RWPE1 (cell line): ENCODE results near the gene SEMA4F.

Experiments used
- CTCF ChIA-PET: fragments of 350-600 bp; sonication (Branson Sonifier 250); formaldehyde crosslinking; extraction: SDS; loops from one replicate; lab custom pipeline; 2021; lab: Yijun Ruan, JAX
- POLR2A ChIA-PET: fragments of 400-600 bp; formaldehyde crosslinking; extraction: SDS; loops from one replicate; lab custom pipeline; 2020; ENCODE audit warnings: antibody characterized with exemption; ENCODE audit not compliant: low non-redundant PET; lab: Yijun Ruan, JAX
- DNase-seq: peaks from one replicate; pipeline ENCODE4 v3.0.0; 2012; ENCODE audit warnings: low spot score
- H3K27ac ChIP-seq: fragments of 450-650 bp; 2 replicates; pipeline ENCODE4 v1.5.1; 2017
- TF ChIP-seq, protein P1 (sequence below): fragments of 450-650 bp; conservative IDR thresholded peaks from 2 replicates; pipeline ENCODE4 v1.5.1; 2017; ENCODE audit warnings: low read depth, mild to moderate bottlenecking

The SEMA4F gene, protein sequence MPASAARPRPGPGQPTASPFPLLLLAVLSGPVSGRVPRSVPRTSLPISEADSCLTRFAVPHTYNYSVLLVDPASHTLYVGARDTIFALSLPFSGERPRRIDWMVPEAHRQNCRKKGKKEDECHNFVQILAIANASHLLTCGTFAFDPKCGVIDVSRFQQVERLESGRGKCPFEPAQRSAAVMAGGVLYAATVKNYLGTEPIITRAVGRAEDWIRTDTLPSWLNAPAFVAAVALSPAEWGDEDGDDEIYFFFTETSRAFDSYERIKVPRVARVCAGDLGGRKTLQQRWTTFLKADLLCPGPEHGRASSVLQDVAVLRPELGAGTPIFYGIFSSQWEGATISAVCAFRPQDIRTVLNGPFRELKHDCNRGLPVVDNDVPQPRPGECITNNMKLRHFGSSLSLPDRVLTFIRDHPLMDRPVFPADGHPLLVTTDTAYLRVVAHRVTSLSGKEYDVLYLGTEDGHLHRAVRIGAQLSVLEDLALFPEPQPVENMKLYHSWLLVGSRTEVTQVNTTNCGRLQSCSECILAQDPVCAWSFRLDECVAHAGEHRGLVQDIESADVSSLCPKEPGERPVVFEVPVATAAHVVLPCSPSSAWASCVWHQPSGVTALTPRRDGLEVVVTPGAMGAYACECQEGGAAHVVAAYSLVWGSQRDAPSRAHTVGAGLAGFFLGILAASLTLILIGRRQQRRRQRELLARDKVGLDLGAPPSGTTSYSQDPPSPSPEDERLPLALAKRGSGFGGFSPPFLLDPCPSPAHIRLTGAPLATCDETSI

DNA sequence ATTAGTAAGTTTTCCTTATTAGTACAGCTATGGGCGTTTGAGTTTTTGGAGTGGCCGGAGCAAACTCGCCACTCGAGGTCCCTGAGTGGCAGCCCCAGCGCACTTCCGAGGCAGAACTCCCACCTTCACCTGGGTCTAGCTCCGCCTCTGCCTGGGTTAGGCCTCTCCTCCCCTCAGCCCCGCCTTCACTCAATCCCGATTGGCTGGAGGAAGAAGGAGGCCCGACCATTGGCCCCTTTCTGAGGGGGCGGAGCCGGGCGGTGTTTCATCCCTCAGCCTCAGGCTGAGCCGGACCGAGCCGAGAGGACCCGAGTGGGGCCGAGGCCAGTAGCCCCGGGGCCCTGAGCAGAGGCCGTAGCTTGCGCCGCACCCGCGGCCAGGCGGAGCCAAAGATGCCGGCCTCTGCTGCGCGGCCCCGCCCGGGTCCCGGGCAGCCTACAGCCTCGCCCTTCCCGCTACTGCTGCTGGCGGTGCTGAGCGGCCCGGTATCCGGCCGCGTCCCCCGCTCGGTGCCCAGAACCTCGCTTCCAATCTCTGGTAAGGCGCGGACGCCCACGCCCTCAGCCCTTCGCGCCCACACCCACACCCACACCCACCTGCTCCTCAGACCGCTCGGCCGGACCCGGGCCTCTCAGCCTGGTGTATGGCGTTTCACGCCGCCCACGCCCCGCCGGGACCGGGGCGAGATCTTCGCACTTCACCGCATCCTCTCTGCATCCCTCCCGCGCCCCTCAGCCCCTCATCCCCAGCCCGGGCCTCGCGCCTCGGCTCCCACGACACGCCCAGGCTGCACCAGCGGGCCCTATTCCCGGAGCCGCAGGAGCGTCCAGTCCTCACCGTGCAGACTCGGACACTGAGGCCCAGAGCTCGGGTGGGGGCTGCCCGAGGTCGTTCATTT is at the start of gene SEMA4F:
Gene SEMA4F (plus strand): TSS at position 263 of the 898 bp plus-strand sequence. CDS start 130 bp downstream, at position 393.
- TF ChIP-seq, protein P1, sequence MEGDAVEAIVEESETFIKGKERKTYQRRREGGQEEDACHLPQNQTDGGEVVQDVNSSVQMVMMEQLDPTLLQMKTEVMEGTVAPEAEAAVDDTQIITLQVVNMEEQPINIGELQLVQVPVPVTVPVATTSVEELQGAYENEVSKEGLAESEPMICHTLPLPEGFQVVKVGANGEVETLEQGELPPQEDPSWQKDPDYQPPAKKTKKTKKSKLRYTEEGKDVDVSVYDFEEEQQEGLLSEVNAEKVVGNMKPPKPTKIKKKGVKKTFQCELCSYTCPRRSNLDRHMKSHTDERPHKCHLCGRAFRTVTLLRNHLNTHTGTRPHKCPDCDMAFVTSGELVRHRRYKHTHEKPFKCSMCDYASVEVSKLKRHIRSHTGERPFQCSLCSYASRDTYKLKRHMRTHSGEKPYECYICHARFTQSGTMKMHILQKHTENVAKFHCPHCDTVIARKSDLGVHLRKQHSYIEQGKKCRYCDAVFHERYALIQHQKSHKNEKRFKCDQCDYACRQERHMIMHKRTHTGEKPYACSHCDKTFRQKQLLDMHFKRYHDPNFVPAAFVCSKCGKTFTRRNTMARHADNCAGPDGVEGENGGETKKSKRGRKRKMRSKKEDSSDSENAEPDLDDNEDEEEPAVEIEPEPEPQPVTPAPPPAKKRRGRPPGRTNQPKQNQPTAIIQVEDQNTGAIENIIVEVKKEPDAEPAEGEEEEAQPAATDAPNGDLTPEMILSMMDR = no peak
- ChIA-PET CTCF (interaction anchor here (0.7 kb wide), 1 partner anchor 27 kb away, joined by 3 read pairs; no protein-coding TSS in a partner anchor), POLR2A (no interaction called here)
- DNase-seq = peak; percentile 99
- peak within 1 kb of the TSS; percentile 47 for H3K27ac ChIP-seq

DNA sequence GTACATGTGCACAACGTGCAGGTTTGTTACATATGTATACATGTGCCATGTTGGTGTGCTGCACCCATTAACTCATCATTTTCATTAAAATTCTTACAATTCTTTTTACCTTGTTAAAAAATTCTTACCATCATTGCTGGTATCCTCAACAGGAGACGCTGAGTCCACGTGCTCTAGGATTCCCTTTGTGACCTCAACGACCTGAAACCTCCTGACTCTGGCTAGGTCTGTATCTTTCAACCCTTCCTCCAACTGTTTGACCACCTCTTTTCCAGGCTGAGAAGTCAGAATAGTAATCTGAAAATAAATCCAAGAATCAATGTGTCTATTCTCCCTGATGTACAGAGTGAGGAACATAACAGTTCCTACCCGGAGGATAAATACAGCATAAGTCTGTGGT is 47.1 kb upstream of the SEMA4F start:
- POLR2A ChIA-PET = no interaction called here
- DNase-seq = no peak
- CTCF ChIA-PET = no interaction called here
- TF ChIP-seq, protein P1 = no peak
- no peak overlapping the region for H3K27ac ChIP-seq

DNA sequence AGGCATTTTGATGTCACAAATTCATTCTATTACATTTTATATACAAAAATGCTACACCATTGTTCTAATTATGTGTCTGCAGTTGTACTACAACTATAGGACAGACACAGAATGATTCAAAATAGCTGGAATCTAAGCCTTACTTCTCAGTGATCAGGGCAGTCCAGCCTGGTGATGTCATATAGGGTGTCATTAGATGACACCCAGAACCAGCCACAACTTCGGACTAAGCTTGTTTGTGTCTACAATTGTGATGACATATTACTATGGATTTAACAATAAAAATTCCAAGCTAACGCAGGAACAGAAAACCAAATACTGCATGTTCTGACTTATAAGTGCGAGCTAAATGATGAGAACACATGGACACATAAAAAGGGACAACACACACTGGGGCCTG is 36.9 kb upstream of the SEMA4F start:
- DNase-seq = no peak
- CTCF ChIA-PET = interaction anchor here (0.9 kb wide), 1 partner anchor 16 kb away, joined by 3 read pairs; no protein-coding TSS in a partner anchor
- TF ChIP-seq, protein P1 = no peak
- no peak overlapping the region for H3K27ac ChIP-seq
- POLR2A ChIA-PET = no interaction called here

DNA sequence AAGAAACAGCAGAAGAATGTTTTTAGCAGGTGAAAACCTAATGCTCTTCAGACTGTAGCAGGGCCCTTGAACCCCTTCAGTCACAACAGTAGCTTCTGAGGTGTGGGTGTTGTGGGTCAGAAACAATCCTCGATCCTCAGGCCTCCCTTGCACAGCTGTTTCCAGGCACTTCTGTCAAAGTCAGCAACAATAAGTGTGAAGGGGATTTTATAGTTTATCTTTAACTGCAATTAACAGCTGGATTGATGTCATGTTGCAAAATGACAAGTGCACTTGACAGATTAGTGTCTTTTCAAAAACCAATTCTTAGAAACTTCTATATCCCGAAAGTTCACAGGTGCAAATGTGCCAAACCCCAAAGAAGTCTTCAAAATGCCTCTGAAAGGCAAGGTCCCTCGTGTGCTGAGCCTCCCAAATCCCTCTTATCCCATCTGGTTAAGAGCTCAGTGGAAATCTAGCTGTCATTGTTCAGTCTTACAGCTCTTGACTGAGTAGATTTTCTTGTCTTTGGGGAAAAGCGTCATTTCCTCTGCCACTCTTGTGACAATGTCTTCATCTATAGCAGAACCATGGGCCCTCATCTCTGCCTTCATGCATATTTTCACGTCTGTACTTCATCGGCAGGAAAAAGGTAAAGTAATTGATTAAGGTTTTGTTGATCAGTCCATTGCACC is 35.5 kb upstream of the SEMA4F start:
- no peak for DNase-seq
- H3K27ac ChIP-seq = no peak overlapping the region
- POLR2A ChIA-PET = no interaction called here
- TF ChIP-seq, protein P1 = no peak
- CTCF ChIA-PET = no interaction called here

DNA sequence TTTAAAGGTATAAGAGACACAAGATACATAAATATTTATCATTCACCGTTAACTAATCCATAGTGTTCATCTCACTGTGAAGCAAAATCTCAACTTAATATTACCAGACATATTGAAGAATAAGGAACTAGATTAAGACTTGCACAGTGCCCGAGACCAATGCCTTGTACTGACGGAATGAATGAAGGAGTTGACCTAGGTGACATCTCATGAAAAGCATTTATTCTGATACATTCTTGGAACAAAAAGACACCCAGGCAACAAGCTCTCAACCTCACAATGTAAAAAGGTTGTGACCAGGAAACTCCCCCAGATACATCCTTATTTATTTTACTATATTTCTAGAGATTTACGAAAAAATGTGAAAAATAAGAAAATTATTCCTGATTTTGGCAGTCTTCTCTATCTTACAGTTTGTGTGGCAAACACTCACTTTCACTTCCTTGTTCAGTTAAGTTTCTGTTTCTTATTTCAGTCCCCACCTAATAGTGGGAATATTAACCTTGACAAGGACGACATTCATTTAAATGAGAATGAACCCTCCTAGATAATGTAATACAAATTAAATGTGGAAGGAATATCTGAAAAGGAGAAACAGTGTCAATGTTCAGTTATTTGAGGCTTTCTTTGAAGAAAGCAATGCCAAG is 34.3 kb upstream of the SEMA4F start:
- TF ChIP-seq, protein P1 = no peak
- no peak overlapping the region for H3K27ac ChIP-seq
- no peak for DNase-seq
- POLR2A ChIA-PET = no interaction called here
- CTCF ChIA-PET = no interaction called here
